Measurements from ENCODE around the gene CLDN9.

- TF ChIP-seq ZNF274 (IDR thresholded peaks at IDR 0.05; ENCODE audit: low read depth, low read length) (no peak), SUZ12 (IDR thresholded peaks at IDR 0.05; ENCODE audit: extremely low read depth, insufficient read depth, insufficient read length) (no peak), YY1 (IDR thresholded peaks at IDR 0.05; ENCODE audit: insufficient read depth, insufficient read length) (no peak)
These were observed 7.0 kb downstream of the CLDN9 start for GRCh38 chr16:3019594-3020246.
